GM12864 (cell line): ENCODE measurements around the gene PUM1.
A peak's percentile ranks its signal among the peaks of the same experiment; 100 is the strongest.

Source experiments
- DNase-seq: peaks from one replicate; pipeline ENCODE4 v3.0.0-alpha.2; 2011; ENCODE audit warnings: low read depth
- H3K4me3 ChIP-seq: 2 replicates; pipeline ENCODE4 v1.5.1; 2011; ENCODE audit warnings: mild to moderate bottlenecking, low read depth, low read length, control low read depth
- CTCF ChIP-seq: IDR thresholded peaks from 2 replicates; pipeline ENCODE4 v1.5.1; 2011; ENCODE audit warnings: low read depth, mild to moderate bottlenecking, moderate library complexity, low read length, control low read depth, inconsistent platforms; ENCODE audit errors: missing control alignments

Gene PUM1

GRCh38 chr1:31082385-31082784, 16.9 kb upstream of the PUM1 start:
- TF ChIP-seq CTCF, result no peak
- no peak for DNase-seq
- H3K4me3 ChIP-seq, result no peak overlapping the region

- no peak for TF ChIP-seq CTCF
- no peak overlapping the region for H3K4me3 ChIP-seq
These were observed 7.5 kb upstream of the PUM1 start for GRCh38 chr1:31073044-31073443.

GRCh38 chr1:31072304-31072746, 6.8 kb upstream of the PUM1 start:
- TF ChIP-seq CTCF, result no peak
- DNase-seq, result no peak
- no peak overlapping the region for H3K4me3 ChIP-seq

More at GRCh38 chr1:31073044-31073443, 7.5 kb upstream of the PUM1 start:
- no peak for DNase-seq

GRCh38 chr1:31069392-31069791, 3.9 kb upstream of the PUM1 start:
- DNase-seq, result no peak
- TF ChIP-seq CTCF, result no peak
- H3K4me3 ChIP-seq, result no peak overlapping the region

GRCh38 chr1:31064718-31065309, 703 bp downstream of the PUM1 start:
- DNase-seq, result no peak
- peak overlapping the region; percentile 85 for H3K4me3 ChIP-seq
- no peak for TF ChIP-seq CTCF

- TF ChIP-seq CTCF, result no peak
- no peak for DNase-seq
- peak overlapping the region; percentile 85 for H3K4me3 ChIP-seq
These were observed 1.3 kb downstream of the PUM1 start for GRCh38 chr1:31064111-31064717.

GRCh38 chr1:31063631-31064030, 1.9 kb downstream of the PUM1 start:
- TF ChIP-seq CTCF, result no peak
- H3K4me3 ChIP-seq, result peak overlapping the region; percentile 85
- no peak for DNase-seq
